KOPT-K1 (cell line): ENCODE results near the gene COL21A1.

ENCODE experiments used
- H3K27ac ChIP-seq: fragments of 200-600 bp; sonication (generic); 2 replicates; pipeline ENCODE4 v1.5.1; 2016; ENCODE audit warnings: antibody characterized with exemption, mild to moderate bottlenecking, low read depth, low read length; ENCODE audit not compliant: poor library complexity, severe bottlenecking
- H3K36me3 ChIP-seq: fragments of 200-600 bp; sonication (generic); 2 replicates; pipeline ENCODE4 v1.5.1; 2017; ENCODE audit warnings: antibody characterized with exemption, mild to moderate bottlenecking, low read length, moderate library complexity; ENCODE audit not compliant: insufficient read depth
- H3K9me3 ChIP-seq: fragments of 200-600 bp; sonication (generic); 2 replicates; pipeline ENCODE4 v1.5.1; 2017; ENCODE audit warnings: antibody characterized with exemption, low read length, mild to moderate bottlenecking; ENCODE audit not compliant: insufficient read depth, poor library complexity, severe bottlenecking

COL21A1 gene

GRCh38 chr6:56144538-56145324, 102.6 kb downstream of the COL21A1 start:
- H3K27ac ChIP-seq = no peak overlapping the region
- H3K36me3 ChIP-seq = no peaks in the 10 kb centered on the region
- H3K9me3 ChIP-seq = no peaks in the 10 kb centered on the region

GRCh38 chr6:56143796-56144195, 103.6 kb downstream of the COL21A1 start:
- Histone ChIP-seq H3K9me3 (no peaks in the 10 kb centered on the region), H3K36me3 (no peaks in the 10 kb centered on the region), H3K27ac (no peak overlapping the region)

- Histone ChIP-seq H3K9me3 (no peaks in the 10 kb centered on the region), H3K27ac (no peak overlapping the region), H3K36me3 (no peaks in the 10 kb centered on the region)
Measured at GRCh38 chr6:56140090-56140489, 107.3 kb downstream of the COL21A1 start.

GRCh38 chr6:56115715-56116114, 131.7 kb downstream of the COL21A1 start:
- H3K9me3 ChIP-seq = no peaks in the 10 kb centered on the region
- no peaks in the 10 kb centered on the region for H3K36me3 ChIP-seq
- H3K27ac ChIP-seq = no peak overlapping the region

DNA sequence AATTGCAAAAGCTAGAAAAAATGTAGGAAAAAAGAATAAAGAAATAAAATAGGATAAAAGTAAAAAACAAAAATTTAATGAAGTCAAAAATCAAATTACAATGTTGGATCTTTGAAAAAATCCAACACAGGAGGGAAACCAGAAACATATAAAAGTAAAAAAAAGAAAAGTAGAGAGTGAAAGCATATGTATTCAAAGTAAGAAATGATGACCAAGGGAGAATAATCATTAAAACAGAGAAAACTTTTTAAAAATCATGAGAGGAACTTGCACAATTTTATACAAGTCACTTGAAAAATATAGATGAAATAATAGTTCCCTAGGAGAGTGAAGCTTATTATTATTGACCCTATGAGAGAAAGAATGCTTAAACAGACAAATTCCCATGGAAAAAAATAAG, 138.2 kb downstream of the COL21A1 start:
- H3K36me3 ChIP-seq = no peaks in the 10 kb centered on the region
- H3K27ac ChIP-seq = no peak overlapping the region
- H3K9me3 ChIP-seq = no peaks in the 10 kb centered on the region

- Histone ChIP-seq H3K9me3 (no peaks in the 10 kb centered on the region), H3K36me3 (no peaks in the 10 kb centered on the region), H3K27ac (no peak overlapping the region)
Measured at GRCh38 chr6:56106231-56106630, 141.1 kb downstream of the COL21A1 start.

- Histone ChIP-seq H3K9me3 (no peaks in the 10 kb centered on the region), H3K36me3 (no peaks in the 10 kb centered on the region), H3K27ac (no peak overlapping the region)
Measured at GRCh38 chr6:56104591-56104990, 142.8 kb downstream of the COL21A1 start.

DNA sequence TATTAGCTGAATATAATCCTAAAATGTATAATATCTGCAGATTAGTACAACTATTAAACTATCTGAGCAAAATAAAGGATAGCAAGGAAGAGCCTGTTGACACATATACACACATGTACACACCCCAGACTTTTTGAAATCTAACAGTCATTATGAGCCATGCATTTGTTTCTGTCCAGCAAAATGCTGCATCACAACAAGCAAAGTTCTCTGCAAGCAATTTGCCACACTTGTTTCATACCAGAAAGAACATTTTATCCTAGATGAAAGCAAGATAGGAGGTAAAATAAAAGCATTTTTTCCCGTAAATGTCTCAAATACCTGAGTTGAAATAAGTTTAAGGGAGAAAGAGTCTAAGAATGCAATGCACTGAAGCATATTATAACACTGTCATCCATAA, 145.2 kb downstream of the COL21A1 start:
- Histone ChIP-seq H3K27ac (no peak overlapping the region), H3K36me3 (no peaks in the 10 kb centered on the region), H3K9me3 (no peaks in the 10 kb centered on the region)

DNA sequence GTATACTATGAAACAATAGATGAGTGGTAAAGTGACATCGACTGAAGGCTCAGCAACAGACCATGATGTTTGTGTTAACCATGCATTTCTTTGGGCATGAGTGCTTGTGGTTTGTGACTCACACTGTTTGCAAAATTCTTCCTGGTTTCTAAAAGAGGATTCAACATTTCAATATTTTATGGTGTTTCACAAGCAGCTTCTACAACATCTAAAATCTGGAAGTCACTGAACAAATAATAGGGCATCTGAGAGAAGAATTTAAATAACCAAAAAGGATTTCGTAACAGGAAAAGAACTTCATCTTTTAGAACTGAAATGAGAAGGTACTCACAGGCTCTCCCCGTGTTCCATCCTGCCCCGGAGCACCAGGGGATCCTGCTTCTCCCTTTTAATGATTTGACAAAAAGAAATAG, 146.2 kb downstream of the COL21A1 start:
- H3K36me3 ChIP-seq = no peaks in the 10 kb centered on the region
- no peak overlapping the region for H3K27ac ChIP-seq
- no peaks in the 10 kb centered on the region for H3K9me3 ChIP-seq

GRCh38 chr6:56096946-56097621, 150.3 kb downstream of the COL21A1 start:
- Histone ChIP-seq H3K27ac (no peak overlapping the region), H3K9me3 (no peaks in the 10 kb centered on the region), H3K36me3 (no peaks in the 10 kb centered on the region)

- no peaks in the 10 kb centered on the region for H3K9me3 ChIP-seq
- no peak overlapping the region for H3K27ac ChIP-seq
- H3K36me3 ChIP-seq = no peaks in the 10 kb centered on the region
Measured at GRCh38 chr6:56096541-56096940, 150.8 kb downstream of the COL21A1 start.

GRCh38 chr6:56093776-56094175, 153.6 kb downstream of the COL21A1 start:
- H3K36me3 ChIP-seq = no peaks in the 10 kb centered on the region
- H3K9me3 ChIP-seq = no peaks in the 10 kb centered on the region
- H3K27ac ChIP-seq = no peak overlapping the region

- no peaks in the 10 kb centered on the region for H3K9me3 ChIP-seq
- H3K36me3 ChIP-seq = no peaks in the 10 kb centered on the region
- H3K27ac ChIP-seq = no peak overlapping the region
Measured at GRCh38 chr6:56091159-56091869, 156.1 kb downstream of the COL21A1 start.

DNA sequence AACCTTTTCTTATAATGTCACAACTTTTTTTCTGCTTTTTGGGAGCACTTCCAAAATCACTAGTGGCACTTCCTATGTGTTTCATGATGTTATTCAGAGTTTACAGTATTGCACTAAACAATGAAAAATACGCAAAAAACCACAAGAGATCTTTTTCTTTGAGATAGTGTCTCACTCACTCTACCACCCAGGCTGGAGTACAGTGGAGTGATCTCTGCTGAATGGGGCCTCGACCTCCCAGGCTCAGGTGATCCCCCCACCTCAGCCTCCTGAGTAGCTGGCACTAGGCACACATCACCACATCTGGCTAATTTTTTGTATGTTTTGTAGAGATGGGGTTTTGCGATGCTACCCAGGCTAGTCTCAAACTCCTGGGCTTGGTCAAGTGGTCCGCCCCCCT, 158.7 kb downstream of the COL21A1 start:
- Histone ChIP-seq H3K36me3 (no peaks in the 10 kb centered on the region), H3K9me3 (no peaks in the 10 kb centered on the region), H3K27ac (no peak overlapping the region)

GRCh38 chr6:56087421-56087820, 160.0 kb downstream of the COL21A1 start:
- H3K9me3 ChIP-seq = no peaks in the 10 kb centered on the region
- no peak overlapping the region for H3K27ac ChIP-seq
- H3K36me3 ChIP-seq = no peaks in the 10 kb centered on the region
